Suppressor macrophage treated with lipopolysaccharide for 1 hour (primary cell): ENCODE results near the gene RMND1.
"Not testable (repeated sequence)": the region's sequence is repeated elsewhere in the genome, so short reads cannot be mapped to it uniquely, and the experiment has no call there.

ENCODE experiments used
- DNase-seq, 3 donors: peaks; one replicate each; pipeline ENCODE4 v3.0.0-alpha.2; 2020 to 2022

RMND1 gene

GRCh38 chr6:151452750-151453427, 963 bp upstream of the RMND1 start:
- DNase-seq: no peak

- no peak for DNase-seq
These were observed 443 bp downstream of the RMND1 start for GRCh38 chr6:151451417-151451949.

GRCh38 chr6:151450928-151451327, 998 bp downstream of the RMND1 start:
- DNase-seq: not testable (repeated sequence)

- DNase-seq: no peak
These were observed 3.3 kb downstream of the RMND1 start for GRCh38 chr6:151448623-151449022.

GRCh38 chr6:151447237-151447636, 4.7 kb downstream of the RMND1 start:
- DNase-seq: no peak

GRCh38 chr6:151445482-151445881, 6.4 kb downstream of the RMND1 start:
- DNase-seq: no peak

- no peak for DNase-seq
These were observed 7.9 kb downstream of the RMND1 start for GRCh38 chr6:151443911-151444621.

DNA sequence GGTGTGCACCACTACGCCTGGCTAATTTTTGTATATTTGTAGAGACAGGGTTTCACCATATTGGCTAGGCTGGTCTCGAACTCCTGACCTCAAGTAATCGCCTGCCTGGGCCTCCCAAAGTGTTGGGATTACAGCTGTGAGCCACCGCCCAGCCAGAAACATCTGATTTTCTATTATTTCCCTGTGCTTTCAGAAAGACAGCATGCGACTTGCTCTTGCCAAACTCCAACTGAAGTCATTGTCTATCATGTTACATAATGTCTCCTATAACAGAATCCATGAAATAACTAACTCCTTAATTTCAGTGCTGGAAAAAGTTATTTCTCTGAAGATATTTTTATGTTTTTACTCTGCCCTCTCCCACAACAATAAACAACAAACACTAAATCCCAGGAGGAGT, 8.5 kb downstream of the RMND1 start:
- no peak for DNase-seq

GRCh38 chr6:151442371-151442770, 9.6 kb downstream of the RMND1 start:
- DNase-seq: no peak

DNA sequence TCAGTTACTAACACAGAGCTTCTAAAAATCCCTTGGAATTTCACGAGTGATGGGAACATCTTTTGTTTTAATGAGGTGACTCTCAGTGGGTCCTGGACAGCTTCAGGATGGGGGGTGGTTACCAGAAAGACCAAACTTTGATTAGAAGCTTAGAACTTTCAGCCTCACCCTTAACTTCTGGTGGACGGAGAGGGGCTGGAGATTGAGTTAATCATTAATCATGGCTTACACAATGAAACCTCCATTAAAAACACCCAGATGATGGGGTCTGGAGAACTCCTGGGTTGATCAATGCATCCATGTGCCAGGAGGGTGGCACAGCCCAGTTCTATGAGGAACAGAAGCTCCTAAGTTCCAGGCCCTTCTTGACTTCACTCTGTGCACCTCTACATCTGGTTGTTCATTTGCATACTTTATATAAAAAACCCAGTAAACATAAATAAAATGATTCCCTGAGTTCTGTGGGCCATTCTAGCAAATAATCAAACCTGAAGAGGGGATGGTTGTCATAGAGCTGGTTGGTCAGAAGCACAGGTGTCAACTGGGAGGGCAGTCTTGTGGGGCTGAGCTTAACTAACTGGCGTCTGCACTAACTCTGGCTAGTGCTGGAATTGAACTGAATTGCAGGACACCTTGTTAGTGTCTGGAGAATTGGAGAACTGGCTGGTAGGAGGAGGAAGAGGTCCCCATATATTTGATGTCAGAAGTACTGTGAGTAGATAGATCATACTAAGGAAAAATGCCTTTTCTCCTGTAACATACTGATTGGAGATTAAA, 10.3 kb downstream of the RMND1 start:
- no peak for DNase-seq

GRCh38 chr6:151440930-151441329, 11.0 kb downstream of the RMND1 start:
- peak; percentile 52 to 70 (median 60) for DNase-seq

DNA sequence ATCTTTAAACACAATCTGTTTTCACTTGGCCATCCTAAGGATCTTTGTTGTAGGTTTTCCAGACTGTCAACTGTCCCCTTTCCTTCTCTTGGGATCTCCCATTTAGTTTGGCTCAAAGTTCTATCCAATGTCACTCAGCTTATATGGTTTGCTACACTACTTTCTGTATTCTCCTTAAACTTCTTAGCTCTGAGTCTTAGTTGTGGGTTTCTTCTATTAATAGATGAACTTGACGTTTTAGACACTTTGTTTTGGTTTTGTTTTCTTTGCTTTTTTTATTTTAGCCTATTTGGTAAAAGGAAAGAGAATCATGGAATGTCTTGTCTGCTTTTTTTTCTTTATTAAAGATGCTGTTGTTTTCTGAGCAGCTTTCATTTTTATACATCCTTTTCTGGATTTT, 11.4 kb downstream of the RMND1 start:
- no peak for DNase-seq

GRCh38 chr6:151437401-151437800, 14.5 kb downstream of the RMND1 start:
- no peak for DNase-seq

DNA sequence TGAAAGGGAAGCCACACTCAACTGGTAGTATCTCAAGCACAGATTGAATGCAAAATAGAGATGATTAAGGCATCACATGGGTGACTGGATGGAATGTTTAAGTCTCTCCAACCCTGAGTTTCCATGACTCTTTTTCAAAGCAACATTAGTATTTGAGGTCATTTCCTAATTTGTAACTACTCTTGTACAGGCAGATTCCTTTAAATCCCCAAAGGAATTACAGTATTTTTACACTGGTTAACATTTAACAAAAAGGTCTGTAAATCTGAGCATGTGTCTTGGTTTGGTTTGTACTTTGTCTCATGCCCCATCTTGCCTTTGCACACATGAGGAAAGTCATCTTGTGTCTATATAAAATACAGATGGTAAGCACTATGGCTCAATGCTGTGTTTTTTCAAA, 15.1 kb downstream of the RMND1 start:
- DNase-seq: no peak

DNA sequence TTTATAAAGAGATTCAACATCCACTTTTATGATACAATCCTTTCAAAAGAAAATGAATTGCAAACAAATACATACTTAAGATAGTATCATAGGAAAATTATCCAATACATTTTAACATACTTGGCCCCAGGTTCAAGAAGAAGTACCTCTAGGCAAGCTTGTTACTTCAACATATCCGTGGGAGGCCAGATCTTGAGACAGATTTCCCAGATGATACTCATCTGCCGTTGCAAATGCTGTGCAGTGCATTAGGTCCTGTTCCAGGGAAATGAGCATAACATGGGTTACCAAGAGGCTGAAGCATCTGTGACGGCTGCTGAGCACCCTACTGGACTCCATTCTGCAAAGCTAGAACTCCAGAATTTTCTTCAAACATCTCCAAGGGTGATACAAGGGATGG, 15.6 kb downstream of the RMND1 start:
- peak in 2 of 3 donors; percentile 7 to 9 for DNase-seq

DNA sequence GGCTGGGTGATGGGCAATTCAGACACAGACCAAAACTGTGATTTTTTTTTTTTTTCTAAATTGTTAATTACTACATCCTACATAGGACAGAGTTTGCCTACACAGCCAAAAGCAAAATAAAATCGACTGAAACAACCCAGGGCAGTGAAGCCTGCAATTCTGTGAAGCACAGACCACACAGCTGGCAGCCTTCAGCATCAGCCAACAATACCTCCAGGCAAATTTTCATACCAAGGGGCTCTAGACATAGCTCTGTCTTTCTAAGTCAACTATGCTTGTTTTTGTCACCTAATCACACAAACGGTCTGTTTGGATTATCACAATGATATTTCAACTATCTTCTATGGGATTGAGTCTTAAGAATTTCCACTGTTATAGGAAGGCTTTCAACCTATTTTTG, 17.6 kb downstream of the RMND1 start:
- no peak for DNase-seq

DNA sequence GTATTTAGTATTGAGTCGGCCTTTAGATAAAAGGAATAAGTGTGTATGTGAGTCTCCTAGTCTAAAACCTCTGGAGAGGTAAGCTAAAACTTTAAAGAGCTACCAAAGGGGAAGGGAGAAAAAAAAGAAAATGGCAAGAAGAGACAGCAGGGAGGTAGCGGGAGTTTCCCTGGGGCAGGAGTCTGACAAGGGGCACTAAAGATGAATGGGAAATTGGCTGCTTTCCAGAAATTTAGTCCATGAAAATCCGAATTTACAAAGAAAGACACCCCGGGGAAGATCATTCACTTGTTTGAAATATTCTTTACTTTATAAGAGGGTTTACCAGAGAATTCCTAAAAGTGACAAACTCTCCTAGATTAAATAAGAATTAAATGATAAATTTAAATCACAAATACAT, 19.3 kb downstream of the RMND1 start:
- DNase-seq: no peak

- no peak for DNase-seq
These were observed 20.6 kb downstream of the RMND1 start for GRCh38 chr6:151431337-151431736.

GRCh38 chr6:151430886-151431285, 21.0 kb downstream of the RMND1 start:
- DNase-seq: no peak

DNA sequence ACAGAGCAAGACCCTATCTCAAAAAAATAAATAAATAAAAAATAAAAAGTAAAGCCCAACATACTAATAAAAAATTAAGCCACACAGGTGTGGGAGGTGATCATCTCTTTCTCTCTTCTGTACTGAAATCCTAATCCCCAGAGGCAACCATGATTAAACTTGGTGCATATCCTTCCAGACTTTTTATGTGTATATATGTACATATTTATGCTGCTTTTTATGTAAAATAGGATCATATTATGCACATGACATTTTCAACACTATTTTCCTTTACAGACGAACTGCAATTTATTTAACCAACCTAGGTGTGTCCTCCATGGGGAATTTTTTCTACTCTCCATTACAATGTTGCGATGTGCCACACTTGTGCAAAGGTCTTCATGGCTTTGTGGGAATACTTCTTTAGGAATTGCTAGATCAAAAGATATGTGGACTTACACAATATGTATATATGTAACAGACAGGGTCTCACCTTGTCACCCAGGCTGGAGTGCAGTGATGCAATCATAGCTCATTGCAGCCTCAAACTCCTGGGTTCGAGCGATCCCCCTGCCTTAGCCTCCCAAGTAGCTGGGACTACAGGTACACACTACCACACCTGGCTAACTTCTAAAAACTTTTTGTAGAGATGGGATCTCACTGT, 23.7 kb downstream of the RMND1 start:
- DNase-seq: no peak

DNA sequence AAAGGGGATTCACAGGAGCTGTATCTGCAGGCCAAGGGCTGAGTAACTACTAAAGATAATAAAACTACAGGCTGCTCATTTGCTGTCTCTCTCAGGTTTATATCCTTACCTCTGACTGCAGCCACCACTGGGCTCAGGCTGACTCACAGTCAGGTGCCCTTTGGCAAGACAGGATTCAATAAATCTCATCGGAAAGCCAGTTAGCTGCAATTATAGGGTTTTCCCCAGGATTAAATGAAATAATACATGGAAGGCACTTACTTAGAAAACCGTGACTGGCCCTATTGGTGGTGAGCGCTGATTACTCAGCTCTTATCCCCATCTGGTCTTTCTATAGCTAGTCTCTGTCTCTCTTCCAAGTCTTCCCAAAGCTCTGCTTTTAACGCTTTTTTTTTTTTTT, 26.4 kb downstream of the RMND1 start:
- DNase-seq: no peak

DNA sequence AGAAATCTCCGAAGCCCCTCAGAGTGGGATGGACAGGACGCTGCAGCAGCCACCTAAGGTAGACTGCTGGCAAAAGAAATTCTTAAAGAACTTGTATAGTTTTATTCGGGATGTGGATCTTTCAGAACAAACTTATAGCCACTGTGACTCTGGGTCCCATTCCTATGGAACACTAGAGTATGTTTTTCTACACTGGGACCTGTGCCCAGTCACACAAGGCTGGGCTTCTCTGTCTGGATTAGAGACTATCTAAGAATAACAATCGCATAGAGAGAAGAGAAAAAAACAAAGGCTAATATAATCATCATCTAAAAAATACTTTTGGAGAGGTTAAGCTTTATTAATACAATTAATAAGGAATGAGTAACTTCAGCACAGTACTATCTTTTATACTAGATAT, 28.9 kb downstream of the RMND1 start:
- no peak for DNase-seq

- no peak for DNase-seq
These were observed 34.4 kb downstream of the RMND1 start for GRCh38 chr6:151417477-151417876.
